ENCODE data around the gene SATB2.
A peak's percentile ranks its signal among the peaks of the same experiment; 100 is the strongest.

DNA sequence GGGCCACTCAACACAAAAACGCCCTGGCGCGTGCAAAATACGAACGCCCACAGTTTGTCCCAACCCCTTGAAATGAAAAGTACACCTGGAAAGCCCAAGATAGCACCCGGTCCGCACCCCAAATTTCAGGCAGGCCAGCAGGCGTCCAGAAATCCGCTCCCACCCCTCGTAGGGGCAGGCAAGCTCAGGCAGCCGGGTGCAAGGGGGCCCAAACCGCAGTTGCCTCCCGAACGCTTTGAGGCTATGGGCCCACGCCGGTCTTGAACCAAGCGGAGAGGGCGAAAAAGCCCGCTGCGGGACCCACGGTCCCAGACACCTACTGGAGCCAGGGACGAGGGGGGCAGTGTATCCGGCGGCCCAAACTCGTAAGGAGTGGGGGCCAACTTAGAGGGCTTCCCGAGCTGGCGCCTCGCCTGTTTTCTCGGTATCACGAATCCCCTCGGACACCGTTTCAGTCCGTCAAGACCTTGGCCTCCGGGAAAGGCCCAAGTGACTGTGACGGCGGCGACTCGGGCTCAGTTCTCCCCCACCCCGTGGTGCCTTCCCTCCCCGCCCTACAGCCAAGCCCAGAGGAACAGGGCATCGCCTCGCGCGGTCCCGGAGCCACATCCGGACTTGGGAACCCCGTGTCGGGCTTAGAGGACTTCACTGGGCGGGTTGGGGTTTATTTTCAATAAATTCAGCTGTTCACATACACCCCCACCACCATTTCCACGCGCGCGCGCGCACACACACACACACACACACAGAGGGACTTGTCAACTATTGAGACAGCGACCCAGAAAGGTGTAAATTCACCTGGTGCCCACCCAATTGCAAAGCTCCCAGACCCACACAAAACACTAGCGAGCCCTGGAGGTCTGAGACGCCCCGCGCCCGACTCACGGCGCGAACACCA, 6.2 kb upstream of the SATB2 start:
- TF ChIP-seq, protein P1, sequence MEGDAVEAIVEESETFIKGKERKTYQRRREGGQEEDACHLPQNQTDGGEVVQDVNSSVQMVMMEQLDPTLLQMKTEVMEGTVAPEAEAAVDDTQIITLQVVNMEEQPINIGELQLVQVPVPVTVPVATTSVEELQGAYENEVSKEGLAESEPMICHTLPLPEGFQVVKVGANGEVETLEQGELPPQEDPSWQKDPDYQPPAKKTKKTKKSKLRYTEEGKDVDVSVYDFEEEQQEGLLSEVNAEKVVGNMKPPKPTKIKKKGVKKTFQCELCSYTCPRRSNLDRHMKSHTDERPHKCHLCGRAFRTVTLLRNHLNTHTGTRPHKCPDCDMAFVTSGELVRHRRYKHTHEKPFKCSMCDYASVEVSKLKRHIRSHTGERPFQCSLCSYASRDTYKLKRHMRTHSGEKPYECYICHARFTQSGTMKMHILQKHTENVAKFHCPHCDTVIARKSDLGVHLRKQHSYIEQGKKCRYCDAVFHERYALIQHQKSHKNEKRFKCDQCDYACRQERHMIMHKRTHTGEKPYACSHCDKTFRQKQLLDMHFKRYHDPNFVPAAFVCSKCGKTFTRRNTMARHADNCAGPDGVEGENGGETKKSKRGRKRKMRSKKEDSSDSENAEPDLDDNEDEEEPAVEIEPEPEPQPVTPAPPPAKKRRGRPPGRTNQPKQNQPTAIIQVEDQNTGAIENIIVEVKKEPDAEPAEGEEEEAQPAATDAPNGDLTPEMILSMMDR (IDR thresholded peaks at IDR 0.05) = peak in 2 of 6 experiments; percentile 5 to 29
- no peak for TF ChIP-seq POLR2A (IDR thresholded peaks at IDR 0.05)
